Memory B cell (primary cell): ENCODE measurements around the gene MNAT1.
"Not testable (repeated sequence)": the region's sequence is repeated elsewhere in the genome, so short reads cannot be mapped to it uniquely, and the experiment has no call there.

Experiments
- ATAC-seq: fragments of 150-1000 bp; cut with Tn5 transposase; 2 replicates; pipeline ENCODE4 v1.10.0; 2021; ENCODE audit warnings: low read depth, mild to moderate bottlenecking, moderate library complexity
- DNase-seq, 2 donors: peaks; one replicate each; pipeline ENCODE4 v3.0.0; 2022; ENCODE audit warnings: low spot score in 2 of 2
- H3K27ac Mint-ChIP-seq: one replicate; pipeline ENCODE4 v1.8.0; 2022; ENCODE audit warnings: mild to moderate bottlenecking, moderate library complexity, mixed read lengths
- H3K27me3 Mint-ChIP-seq: one replicate; pipeline ENCODE4 v1.8.0; 2022; ENCODE audit warnings: mixed read lengths
- H3K36me3 Mint-ChIP-seq: one replicate; pipeline ENCODE4 v1.8.0; 2022; ENCODE audit warnings: mild to moderate bottlenecking, mixed read lengths
- H3K4me1 Mint-ChIP-seq: one replicate; pipeline ENCODE4 v1.8.0; 2022; ENCODE audit warnings: mixed read lengths
- H3K4me3 Mint-ChIP-seq: one replicate; pipeline ENCODE4 v1.8.0; 2022; ENCODE audit warnings: mild to moderate bottlenecking, moderate library complexity, mixed read lengths
- H3K9me3 Mint-ChIP-seq: one replicate; pipeline ENCODE4 v1.8.0; 2022; ENCODE audit warnings: mixed read lengths

The MNAT1 gene

GRCh38 chr14:60758885-60759284 is 24.3 kb downstream of the MNAT1 start:
- Mint-ChIP-seq H3K36me3 (peaks cover 1% of the 10 kb centered on the region), H3K4me3 (peak overlapping the region; percentile 37), H3K9me3 (no peaks in the 10 kb centered on the region), H3K27ac (no peak overlapping the region), H3K4me1 (peaks cover 14% of the 10 kb centered on the region), H3K27me3 (no peaks in the 10 kb centered on the region)
- DNase-seq: no peak
- no peak for ATAC-seq

DNA sequence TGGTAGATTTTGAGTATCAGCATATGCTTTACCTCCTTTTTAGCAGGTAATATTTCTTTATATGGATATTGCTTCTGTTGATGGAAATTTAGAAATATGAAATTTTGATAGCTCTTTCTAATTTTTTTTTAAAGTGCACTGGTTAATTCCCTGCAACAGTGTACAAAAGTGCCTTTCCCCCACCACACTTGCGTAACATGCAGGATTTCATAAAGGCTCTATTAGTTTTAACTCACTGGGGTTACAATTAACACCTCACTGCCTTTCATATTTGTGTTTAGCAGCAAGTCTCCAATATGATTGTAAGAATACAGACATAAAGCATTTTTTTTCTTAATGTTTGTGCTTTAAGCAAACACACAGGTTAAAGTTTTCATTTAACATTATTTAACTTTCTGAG is 25.6 kb downstream of the MNAT1 start:
- no peak for DNase-seq
- peaks cover 1% of the 10 kb centered on the region for H3K36me3 Mint-ChIP-seq
- no peak overlapping the region for H3K4me3 Mint-ChIP-seq
- H3K4me1 Mint-ChIP-seq: peaks cover 18% of the 10 kb centered on the region
- no peaks in the 10 kb centered on the region for H3K27me3 Mint-ChIP-seq
- H3K27ac Mint-ChIP-seq: no peak overlapping the region
- ATAC-seq: no peak
- no peaks in the 10 kb centered on the region for H3K9me3 Mint-ChIP-seq

GRCh38 chr14:60760644-60761364 is 26.2 kb downstream of the MNAT1 start:
- H3K9me3 Mint-ChIP-seq: no peaks in the 10 kb centered on the region

GRCh38 chr14:60768602-60769001 is 34.0 kb downstream of the MNAT1 start:
- no peak for ATAC-seq
- no peaks in the 10 kb centered on the region for H3K27me3 Mint-ChIP-seq
- peaks cover 16% of the 10 kb centered on the region for H3K4me1 Mint-ChIP-seq

More at GRCh38 chr14:60760644-60761364, 26.2 kb downstream of the MNAT1 start:
- Mint-ChIP-seq H3K4me1 (peaks cover 18% of the 10 kb centered on the region), H3K27me3 (no peaks in the 10 kb centered on the region), H3K27ac (no peak overlapping the region), H3K36me3 (peaks cover under 1% of the 10 kb centered on the region), H3K4me3 (no peak overlapping the region)
- DNase-seq (no peak), ATAC-seq (no peak)

DNA sequence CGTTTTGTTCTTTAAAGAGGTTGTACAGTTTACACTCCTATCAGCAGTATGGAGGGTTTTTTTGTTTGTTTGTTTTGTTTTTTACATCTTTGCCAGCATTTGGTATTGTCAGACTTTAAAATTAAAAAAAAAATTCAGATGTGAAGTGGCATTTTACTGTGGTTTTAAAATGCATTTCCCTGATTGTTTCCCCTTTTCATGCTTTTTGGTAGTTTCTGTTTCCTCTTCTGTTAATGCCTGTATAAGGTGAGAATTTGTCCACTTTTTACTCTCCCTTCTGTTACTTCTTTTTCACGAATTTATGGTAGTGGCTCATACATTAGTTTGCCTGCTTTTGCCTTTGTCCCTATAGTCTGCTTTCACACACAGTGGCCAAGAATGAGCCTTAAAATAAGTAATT is 36.6 kb downstream of the MNAT1 start:
- no peaks in the 10 kb centered on the region for H3K9me3 Mint-ChIP-seq
- DNase-seq: no peak
- no peak overlapping the region for H3K4me3 Mint-ChIP-seq
- no peak overlapping the region for H3K27ac Mint-ChIP-seq
- no peak for ATAC-seq
- peaks cover 10% of the 10 kb centered on the region for H3K4me1 Mint-ChIP-seq
- H3K36me3 Mint-ChIP-seq: peaks cover 3% of the 10 kb centered on the region
- H3K27me3 Mint-ChIP-seq: no peaks in the 10 kb centered on the region

More at GRCh38 chr14:60768602-60769001, 34.0 kb downstream of the MNAT1 start:
- Mint-ChIP-seq H3K4me3 (no peak overlapping the region), H3K36me3 (peaks cover 3% of the 10 kb centered on the region), H3K9me3 (no peaks in the 10 kb centered on the region), H3K27ac (no peak overlapping the region)
- no peak for DNase-seq

DNA sequence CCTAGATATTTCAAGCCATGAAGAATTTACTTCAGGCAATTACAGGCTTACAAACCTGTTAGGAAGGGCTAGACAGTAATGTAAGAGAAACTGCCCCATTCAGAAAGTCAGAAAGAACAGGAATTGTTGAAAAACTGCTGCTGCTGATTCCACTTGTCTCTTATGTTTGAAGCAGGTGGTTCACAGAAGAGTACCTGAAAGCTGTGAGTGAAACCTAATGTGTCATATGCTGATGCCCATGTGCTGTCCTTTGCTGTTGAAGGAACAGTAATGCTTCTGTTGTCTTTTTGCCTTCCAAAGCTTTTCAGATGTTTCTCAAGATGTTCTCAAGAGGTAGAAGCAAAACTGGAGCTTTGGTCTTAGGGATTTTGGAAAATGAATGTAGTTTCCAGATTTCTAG is 39.0 kb downstream of the MNAT1 start:
- DNase-seq (no peak), ATAC-seq (no peak)
- peaks cover 3% of the 10 kb centered on the region for H3K36me3 Mint-ChIP-seq
- no peak overlapping the region for H3K27ac Mint-ChIP-seq
- no peak overlapping the region for H3K4me3 Mint-ChIP-seq
- no peaks in the 10 kb centered on the region for H3K9me3 Mint-ChIP-seq
- no peaks in the 10 kb centered on the region for H3K27me3 Mint-ChIP-seq
- peaks cover 10% of the 10 kb centered on the region for H3K4me1 Mint-ChIP-seq

GRCh38 chr14:60775296-60775695 is 40.7 kb downstream of the MNAT1 start:
- H3K4me3 Mint-ChIP-seq: no peak overlapping the region
- ATAC-seq (no peak), DNase-seq (no peak)
- H3K4me1 Mint-ChIP-seq: peaks cover 11% of the 10 kb centered on the region
- H3K27ac Mint-ChIP-seq: no peak overlapping the region
- no peaks in the 10 kb centered on the region for H3K9me3 Mint-ChIP-seq
- no peaks in the 10 kb centered on the region for H3K27me3 Mint-ChIP-seq
- H3K36me3 Mint-ChIP-seq: peaks cover 3% of the 10 kb centered on the region

DNA sequence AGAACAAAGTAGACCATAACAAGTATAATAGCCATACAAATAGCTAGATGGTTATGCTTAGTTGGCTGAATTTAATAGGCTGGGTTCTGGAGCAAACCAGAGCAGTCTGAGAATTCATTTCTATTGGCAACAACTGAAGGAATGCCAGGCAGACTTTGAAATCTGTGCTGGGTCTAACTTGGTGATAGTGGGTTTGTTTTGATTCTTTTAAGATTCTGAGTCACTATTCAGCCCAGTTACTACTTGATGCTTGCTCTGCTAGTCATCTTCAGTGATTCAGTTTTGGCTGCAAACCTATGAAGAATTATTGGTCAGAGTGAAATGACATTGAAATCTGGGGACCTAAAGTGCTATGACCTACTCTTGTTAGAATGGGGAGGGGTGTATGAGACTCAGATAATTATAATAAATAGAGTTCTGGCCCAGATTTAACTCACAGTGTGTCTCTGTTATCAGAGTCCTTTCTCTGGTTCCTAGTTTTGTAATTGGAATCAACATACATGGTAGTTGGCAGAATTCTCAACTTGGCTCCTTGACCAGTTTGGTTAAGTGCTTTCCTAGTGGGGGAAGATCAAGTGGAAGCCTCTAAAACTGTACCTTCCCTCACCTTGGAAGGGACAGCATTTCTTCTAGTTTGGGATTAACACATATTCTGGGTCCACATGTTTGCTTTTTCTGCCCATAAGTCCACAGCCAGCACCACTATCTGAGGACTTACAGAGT is 43.5 kb downstream of the MNAT1 start:
- no peak for DNase-seq
- ATAC-seq: no peak
- Mint-ChIP-seq H3K27ac (no peak overlapping the region), H3K4me1 (peaks cover 3% of the 10 kb centered on the region), H3K4me3 (no peak overlapping the region), H3K36me3 (peaks cover 2% of the 10 kb centered on the region), H3K9me3 (no peaks in the 10 kb centered on the region), H3K27me3 (no peaks in the 10 kb centered on the region)

DNA sequence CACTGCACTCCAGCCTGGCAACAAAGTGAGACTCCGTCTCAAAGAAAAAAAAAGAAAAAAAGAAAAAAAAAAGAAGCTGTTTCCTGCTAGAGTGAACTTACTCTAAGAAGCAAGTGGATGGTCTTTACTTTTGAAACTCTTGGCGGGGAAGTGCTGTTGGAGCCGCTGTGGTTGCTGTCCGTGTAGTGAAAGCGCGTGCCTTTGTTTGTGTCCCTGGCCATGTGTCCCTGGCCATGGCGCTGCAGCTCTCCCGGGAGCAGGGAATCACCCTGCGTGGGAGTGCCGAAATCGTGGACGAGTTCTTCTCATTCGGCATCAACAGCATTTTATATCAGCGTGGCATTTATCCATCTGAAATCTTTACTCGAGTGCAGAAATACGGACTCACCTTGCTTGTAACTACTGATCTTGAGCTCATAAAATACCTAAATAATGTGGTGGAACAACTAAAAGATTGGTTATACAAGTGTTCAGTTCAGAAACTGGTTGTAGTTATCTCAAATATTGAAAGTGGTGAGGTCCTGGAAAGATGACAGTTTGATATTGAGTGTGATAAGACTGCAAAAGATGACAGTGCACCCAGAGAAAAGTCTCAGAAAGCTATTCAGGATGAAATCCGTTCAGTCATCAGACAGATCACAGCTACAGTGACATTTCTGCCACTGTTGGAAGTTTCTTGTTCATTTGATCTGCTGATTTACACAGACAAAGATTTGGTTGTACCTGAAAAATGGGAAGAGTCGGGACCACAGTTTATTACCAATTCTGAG is 45.4 kb downstream of the MNAT1 start:
- not testable (repeated sequence) for H3K9me3 Mint-ChIP-seq, H3K4me3 Mint-ChIP-seq, H3K27ac Mint-ChIP-seq, ATAC-seq, H3K36me3 Mint-ChIP-seq, H3K27me3 Mint-ChIP-seq, DNase-seq, H3K4me1 Mint-ChIP-seq

GRCh38 chr14:60780558-60780957 is 46.0 kb downstream of the MNAT1 start:
- H3K4me3 Mint-ChIP-seq, H3K27me3 Mint-ChIP-seq, H3K9me3 Mint-ChIP-seq, ATAC-seq, H3K27ac Mint-ChIP-seq, H3K4me1 Mint-ChIP-seq, DNase-seq, H3K36me3 Mint-ChIP-seq: not testable (repeated sequence)

- Mint-ChIP-seq H3K9me3 (no peaks in the 10 kb centered on the region), H3K27me3 (no peaks in the 10 kb centered on the region), H3K27ac (peak overlapping the region; percentile 41), H3K36me3 (peaks cover 11% of the 10 kb centered on the region), H3K4me1 (peaks cover 6% of the 10 kb centered on the region), H3K4me3 (no peak overlapping the region)
- no peak for ATAC-seq
- DNase-seq: no peak
Measured at GRCh38 chr14:60786905-60787304, 52.3 kb downstream of the MNAT1 start.

- Mint-ChIP-seq H3K9me3 (no peaks in the 10 kb centered on the region), H3K4me1 (peaks cover 6% of the 10 kb centered on the region), H3K27me3 (no peaks in the 10 kb centered on the region), H3K27ac (no peak overlapping the region), H3K36me3 (peaks cover 15% of the 10 kb centered on the region), H3K4me3 (no peak overlapping the region)
- no peak for DNase-seq
- no peak for ATAC-seq
Measured at GRCh38 chr14:60789656-60790055, 55.1 kb downstream of the MNAT1 start.

DNA sequence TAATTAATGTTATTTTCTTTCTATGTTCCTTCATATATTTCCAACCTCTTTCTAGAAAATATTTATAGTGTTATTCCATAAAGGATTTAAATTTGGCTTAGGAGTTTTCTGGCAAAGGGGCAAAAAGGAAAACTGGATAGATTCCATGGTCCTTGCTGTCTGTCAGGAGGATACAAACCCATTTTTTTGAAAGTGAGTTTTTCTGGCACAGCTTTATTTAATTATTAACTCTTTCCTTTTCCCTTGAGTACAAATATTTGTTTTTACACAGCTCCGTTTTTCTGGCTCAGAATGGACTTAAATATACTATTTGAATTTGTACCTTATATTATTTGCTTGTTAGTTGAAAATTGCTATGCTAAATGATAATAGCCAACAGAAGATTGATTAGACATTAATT is 56.3 kb downstream of the MNAT1 start:
- Mint-ChIP-seq H3K36me3 (peaks cover 16% of the 10 kb centered on the region), H3K27ac (no peak overlapping the region), H3K4me1 (peaks cover 6% of the 10 kb centered on the region), H3K27me3 (no peaks in the 10 kb centered on the region), H3K9me3 (no peaks in the 10 kb centered on the region), H3K4me3 (no peak overlapping the region)
- DNase-seq (no peak), ATAC-seq (no peak)

- Mint-ChIP-seq H3K36me3 (peaks cover 20% of the 10 kb centered on the region), H3K27ac (no peak overlapping the region), H3K4me1 (no peaks in the 10 kb centered on the region), H3K4me3 (no peak overlapping the region), H3K27me3 (no peaks in the 10 kb centered on the region), H3K9me3 (no peaks in the 10 kb centered on the region)
- DNase-seq: no peak
- no peak for ATAC-seq
Measured at GRCh38 chr14:60796434-60796833, 61.9 kb downstream of the MNAT1 start.
